Fibroblast of upper back skin (primary cell): Measurements from ENCODE around the gene SERPINB2.
"Not testable (repeated sequence)": the region's sequence is repeated elsewhere in the genome, so short reads cannot be mapped to it uniquely, and the experiment has no call there.

Experiments used
- DNase-seq: peaks from one replicate; pipeline ENCODE4 v3.0.0-alpha.2; 2013

Gene SERPINB2

DNA sequence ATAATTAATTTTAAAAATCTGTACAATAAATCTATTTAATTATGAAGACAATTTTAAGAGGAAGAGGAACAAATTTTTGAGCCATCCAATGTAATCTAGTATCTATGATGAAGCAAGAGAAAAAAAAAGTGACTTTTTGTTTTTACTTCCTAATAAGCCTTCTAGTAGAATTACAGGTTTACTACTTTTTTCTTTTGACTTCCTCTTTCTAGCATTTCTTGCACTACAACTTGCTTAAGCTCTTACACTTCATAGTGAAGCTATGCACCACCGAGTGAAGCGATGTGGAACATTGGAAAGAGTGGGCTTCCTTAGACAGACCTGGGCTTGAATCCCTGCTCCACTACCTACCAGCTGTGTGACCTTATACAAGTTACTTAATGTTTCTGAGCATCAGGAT, 2.1 kb downstream of the SERPINB2 start:
- DNase-seq = no peak

GRCh38 chr18:63890237-63890949, 2.9 kb downstream of the SERPINB2 start:
- no peak for DNase-seq

GRCh38 chr18:63890950-63891304, 3.4 kb downstream of the SERPINB2 start:
- DNase-seq = peak; percentile 31

GRCh38 chr18:63892566-63892965, 5.1 kb downstream of the SERPINB2 start:
- DNase-seq = no peak

GRCh38 chr18:63894106-63894772, 6.7 kb downstream of the SERPINB2 start:
- DNase-seq = no peak

DNA sequence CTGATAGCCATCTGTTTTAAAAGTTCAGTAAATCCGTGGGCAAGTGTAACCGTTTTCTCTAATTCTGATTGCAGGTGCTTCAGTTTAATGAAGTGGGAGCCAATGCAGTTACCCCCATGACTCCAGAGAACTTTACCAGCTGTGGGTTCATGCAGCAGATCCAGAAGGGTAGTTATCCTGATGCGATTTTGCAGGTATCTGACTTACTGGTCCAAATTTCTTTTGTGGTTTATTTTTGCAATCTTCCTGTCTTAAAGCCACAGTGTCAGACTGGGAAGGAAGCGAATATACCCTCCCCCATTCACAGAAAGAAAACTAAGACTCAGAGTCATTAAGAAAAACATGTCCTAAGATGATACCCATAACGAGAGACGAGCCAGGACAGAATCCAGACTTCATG, 7.7 kb downstream of the SERPINB2 start:
- no peak for DNase-seq

- peak; percentile 40 for DNase-seq
Observed at GRCh38 chr18:63897072-63897471, 9.6 kb downstream of the SERPINB2 start.

DNA sequence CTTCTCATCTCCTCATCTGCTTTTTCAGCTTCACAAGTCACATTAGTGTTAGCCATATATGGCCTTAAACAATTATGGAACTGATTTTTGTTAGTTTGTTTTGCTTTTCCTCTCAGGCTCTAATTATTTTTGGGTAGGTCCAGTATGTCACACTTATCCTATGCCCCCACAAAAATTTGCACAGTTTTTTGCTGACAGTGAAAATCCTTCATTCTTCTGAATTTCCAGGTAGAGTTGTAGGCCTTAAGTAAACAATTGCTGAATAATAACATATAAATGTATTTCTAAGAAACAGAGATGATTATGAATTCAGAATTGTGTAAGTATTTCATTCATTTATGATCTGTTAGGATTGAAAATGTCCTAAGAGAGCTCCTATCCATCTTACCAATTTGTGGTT, 11.7 kb downstream of the SERPINB2 start:
- DNase-seq = no peak

DNA sequence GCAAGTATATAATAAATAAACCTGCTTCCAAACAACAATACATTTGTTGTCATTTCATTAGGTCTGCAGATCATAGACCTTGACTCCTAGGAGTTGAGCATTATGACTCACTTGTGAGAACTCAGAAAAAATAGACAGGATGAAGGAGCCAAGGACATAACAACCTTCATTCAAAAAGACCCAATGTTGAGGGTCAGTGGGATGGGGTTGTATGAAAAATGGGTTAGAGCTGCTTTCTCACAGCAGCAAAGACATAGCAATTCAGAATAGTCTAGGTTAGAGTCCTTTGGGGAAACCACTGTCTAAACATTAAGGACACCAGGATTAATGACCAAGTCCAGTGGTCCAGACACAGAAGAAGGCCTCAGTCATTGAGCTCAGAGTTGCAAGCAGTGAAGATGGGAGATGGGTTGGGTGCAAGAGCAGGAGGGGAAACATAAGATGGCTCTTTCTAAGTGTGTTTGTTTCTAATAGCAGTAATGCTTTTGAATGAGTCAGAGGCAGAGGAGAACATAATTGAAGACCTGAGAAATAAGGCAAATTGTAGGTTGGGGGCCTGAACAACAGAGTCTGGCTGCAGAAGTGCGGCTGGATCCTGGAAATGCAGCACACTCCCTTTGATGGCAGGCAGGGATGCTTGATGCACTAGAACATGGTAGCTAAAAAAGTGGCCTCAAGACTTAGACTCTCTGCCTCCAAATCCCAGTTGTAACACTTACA, 16.5 kb downstream of the SERPINB2 start:
- DNase-seq = no peak

GRCh38 chr18:63904694-63905093, 17.2 kb downstream of the SERPINB2 start:
- DNase-seq = no peak

DNA sequence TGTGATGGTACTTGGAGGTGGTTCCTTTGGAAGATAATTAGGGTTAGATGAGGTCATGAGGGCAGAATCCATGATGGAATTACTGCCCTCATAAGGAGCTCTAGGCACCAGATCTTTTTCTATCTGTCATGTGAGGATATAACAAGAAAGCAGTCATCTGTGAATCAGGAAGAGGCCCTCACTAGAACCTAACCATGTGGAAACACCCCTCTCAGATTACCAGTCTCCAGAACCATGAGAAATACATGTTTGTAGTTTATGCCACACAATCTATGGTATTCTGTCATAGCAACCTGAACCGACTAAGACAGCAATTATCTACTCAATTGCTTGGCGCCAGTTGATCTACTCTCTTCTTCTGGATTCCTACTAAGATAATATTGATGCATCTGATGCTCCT, 17.9 kb downstream of the SERPINB2 start:
- DNase-seq = no peak

GRCh38 chr18:63906056-63906455, 18.6 kb downstream of the SERPINB2 start:
- DNase-seq = no peak

DNA sequence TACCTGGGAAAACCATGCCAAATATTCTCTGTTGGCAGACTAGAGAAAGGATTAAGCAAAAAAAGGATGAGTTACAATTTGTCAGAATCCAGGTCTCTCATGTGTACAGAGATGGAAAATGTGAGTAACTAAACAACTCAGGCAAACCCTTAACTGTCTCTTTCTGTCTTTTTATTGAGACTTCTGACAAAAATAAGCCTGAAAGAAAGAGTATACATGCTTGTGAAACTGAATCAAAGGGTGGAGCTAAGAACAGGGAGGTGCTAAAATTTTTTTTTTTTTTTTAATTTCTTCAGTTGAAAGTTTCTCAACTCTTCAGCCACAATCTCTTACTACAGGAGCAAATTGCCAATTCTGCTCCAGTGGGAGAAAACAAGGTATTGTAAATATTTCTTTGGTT, 20.2 kb downstream of the SERPINB2 start, which contains the start of gene SERPINB10:
TSS of gene SERPINB10 (plus strand) at position 295 of the 400 bp plus-strand sequence. CDS start 7,553 bp downstream, outside the sequence.
- DNase-seq = no peak

GRCh38 chr18:63908858-63909257, 21.4 kb downstream of the SERPINB2 start:
- no peak for DNase-seq

GRCh38 chr18:63909870-63910269, 22.4 kb downstream of the SERPINB2 start:
- no peak for DNase-seq

GRCh38 chr18:63917817-63918216, 30.3 kb downstream of the SERPINB2 start:
- DNase-seq = no peak

DNA sequence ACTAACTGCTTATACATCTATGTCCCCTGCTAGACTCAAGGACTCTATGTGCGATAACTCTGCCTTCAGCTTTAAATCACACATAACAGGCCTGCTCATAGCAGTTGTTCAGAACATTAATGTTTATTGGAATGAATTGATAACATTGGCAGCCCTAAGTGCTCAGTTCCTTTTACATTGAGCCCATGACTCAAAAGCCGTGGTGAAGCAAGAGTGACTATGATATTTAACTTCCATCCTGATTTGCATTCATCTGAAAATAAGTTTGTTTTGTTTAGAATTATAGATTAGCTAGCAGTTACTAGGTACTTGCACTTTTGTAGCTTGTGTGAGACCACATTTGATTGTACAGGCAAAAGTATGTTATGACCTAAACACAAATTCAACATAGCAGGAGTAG, 34.5 kb downstream of the SERPINB2 start:
- no peak for DNase-seq

DNA sequence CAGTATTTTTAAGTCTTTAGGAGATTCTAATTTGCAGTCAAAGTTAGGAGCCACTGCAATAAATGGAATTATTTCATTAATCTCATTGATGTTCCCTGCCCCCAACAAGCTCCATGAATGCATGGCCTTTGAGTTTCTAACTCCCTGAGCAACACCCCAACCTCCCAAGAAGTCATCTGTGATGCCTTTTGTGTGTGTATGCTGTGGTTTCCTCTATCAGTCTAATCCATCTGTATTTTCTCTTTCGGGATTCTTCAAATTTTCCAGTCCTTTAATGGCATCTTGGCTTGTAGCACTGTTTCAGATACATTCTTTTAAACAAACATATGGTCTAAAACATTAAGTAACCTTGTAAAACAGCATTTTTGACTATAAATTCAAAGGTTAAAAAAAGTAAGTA, 37.0 kb downstream of the SERPINB2 start:
- peak; percentile 82 for DNase-seq

DNA sequence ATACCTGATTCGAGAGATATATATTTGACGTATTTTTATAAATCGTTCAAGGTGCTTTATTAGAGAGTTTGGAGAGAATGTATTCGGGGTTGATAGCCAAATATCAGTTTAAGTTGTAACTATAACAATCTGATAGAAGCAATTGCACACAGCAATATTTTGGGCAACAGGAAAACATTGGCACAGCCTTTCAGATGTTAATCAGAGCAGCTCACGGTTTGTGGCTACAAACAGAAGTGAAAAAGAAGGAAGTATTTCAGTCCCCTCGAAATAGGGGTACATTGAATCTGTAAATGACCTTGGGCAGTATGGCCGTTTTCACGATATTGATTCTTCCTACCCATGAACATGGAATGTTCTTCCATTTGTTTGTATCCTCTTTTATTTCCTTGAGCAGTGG, 40.8 kb downstream of the SERPINB2 start:
- DNase-seq = no peak

- not testable (repeated sequence) for DNase-seq
Observed at GRCh38 chr18:63929369-63929768, 41.9 kb downstream of the SERPINB2 start.

DNA sequence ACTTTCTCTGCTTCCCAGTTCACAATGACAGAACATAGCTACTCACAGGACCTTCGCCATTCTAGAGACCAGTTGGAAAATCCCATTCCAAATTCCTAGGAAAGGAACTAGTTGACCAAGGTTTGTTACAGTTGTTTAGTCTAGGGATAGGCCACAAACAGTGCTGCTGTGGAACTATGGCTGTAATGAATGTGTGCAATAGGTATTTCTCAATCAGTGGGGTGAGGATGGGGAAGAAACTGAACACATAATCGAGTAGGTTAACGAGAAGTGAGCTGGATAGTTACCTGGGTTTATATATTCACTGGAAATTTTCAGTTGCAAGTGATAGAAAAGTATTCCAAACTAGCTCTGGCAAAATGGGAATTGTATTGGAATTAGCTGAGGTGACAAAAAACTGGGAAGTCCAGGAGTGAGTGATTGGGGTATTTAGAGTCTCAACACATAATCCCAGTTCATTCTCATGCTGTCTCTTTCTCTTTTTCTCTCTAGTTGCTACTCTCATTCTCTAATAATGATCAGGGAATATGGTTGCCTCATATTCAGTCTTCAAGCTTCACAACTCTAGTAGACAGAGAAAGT, 43.4 kb downstream of the SERPINB2 start:
- DNase-seq = no peak

- peak; percentile 75 for DNase-seq
Observed at GRCh38 chr18:63936156-63936931, 48.8 kb downstream of the SERPINB2 start.

DNA sequence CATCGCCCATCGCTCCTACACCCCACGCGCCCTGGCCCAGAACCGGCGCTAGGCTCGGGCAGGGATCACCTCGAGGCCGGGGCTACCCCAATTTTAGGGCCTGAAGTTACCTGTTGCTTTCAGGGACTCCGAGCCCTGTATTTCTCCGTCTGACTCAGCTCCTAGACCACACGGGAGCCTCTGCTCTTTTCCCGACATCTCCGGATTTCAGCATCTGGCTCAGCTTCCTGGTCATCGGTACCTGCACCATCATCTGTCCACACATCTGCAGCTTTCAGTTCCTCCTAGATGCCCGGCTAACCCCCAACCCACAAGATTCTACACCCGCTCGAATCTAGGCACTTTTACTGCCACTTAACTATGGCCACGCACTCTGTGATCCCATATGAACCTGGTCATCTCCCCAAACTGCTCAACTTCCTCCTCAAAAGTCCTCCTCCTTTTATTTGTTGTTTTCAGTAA, 49.5 kb downstream of the SERPINB2 start:
- DNase-seq = no peak
